Fibroblast of lung (primary cell): ENCODE data around the gene CRYL1. TPM values are rescaled to one million over a fixed set of nuclear protein-coding genes. Genes with fewer than 3 reads are reported as not detected.

Source experiments
- DNase-seq, 2 donors: peaks; one replicate each; pipeline versions ENCODE4 v3.0.0 to v3.0.0-alpha.2; 2010; ENCODE audit warnings: low read depth in 2 of 2
- H2AFZ ChIP-seq: 2 replicates; pipeline ENCODE4 v1.5.1; 2012; ENCODE audit warnings: low read length, control low read depth, inconsistent platforms
- H3K27ac ChIP-seq: 2 replicates; pipeline ENCODE4 v1.5.1; 2011; ENCODE audit warnings: low read length, control low read depth; ENCODE audit not compliant: insufficient read depth
- H3K27me3 ChIP-seq: 2 replicates; pipeline ENCODE4 v1.5.1; 2011; ENCODE audit warnings: mild to moderate bottlenecking, low read length; ENCODE audit not compliant: control insufficient read depth, insufficient read depth
- H3K36me3 ChIP-seq: 2 replicates; pipeline ENCODE4 v1.5.1; 2011; ENCODE audit warnings: low read length; ENCODE audit not compliant: control insufficient read depth, insufficient read depth
- H3K4me1 ChIP-seq: 2 replicates; pipeline ENCODE4 v1.5.1; 2011; ENCODE audit warnings: low read length; ENCODE audit not compliant: control insufficient read depth, insufficient read depth; ENCODE audit errors: extremely low read depth
- H3K4me2 ChIP-seq: 2 replicates; pipeline ENCODE4 v1.5.1; 2011; ENCODE audit warnings: low read length, control low read depth; ENCODE audit not compliant: insufficient read depth; ENCODE audit errors: extremely low read depth
- H3K4me3 ChIP-seq, 4 experiments: fragments of 200-600 bp in 1 of 4; sonication (generic) in 1 of 4; replicated peaks in 1 of 4; 2 replicates each; pipeline ENCODE4 v1.5.1; 2011 to 2016; ENCODE audit warnings: low read length in 4 of 4, low read depth in 3 of 4, mild to moderate bottlenecking in 3 of 4, control low read depth in 2 of 4, inconsistent platforms in 1 of 4, mixed read lengths in 1 of 4; ENCODE audit not compliant: insufficient read depth in 1 of 4; ENCODE audit errors: control extremely low read depth in 1 of 4
- H3K79me2 ChIP-seq: 2 replicates; pipeline ENCODE4 v1.5.1; 2012; ENCODE audit warnings: mild to moderate bottlenecking, low read length, inconsistent platforms; ENCODE audit not compliant: control insufficient read depth, insufficient read depth
- H3K9ac ChIP-seq: 2 replicates; pipeline ENCODE4 v1.5.1; 2011; ENCODE audit warnings: mild to moderate bottlenecking, low read length, control low read depth; ENCODE audit not compliant: insufficient read depth
- H3K9me3 ChIP-seq: 2 replicates; pipeline ENCODE4 v1.5.1; 2012; ENCODE audit warnings: low read depth, low read length; ENCODE audit not compliant: control insufficient read depth, insufficient read depth
- H4K20me1 ChIP-seq: 2 replicates; pipeline ENCODE4 v1.5.1; 2011; ENCODE audit warnings: low read length; ENCODE audit not compliant: control insufficient read depth, insufficient read depth; ENCODE audit errors: extremely low read depth
- CTCF ChIP-seq, 2 donors: IDR thresholded peaks in 1 of 2; conservative IDR thresholded peaks in 1 of 2; 1 replicate in 1 of 2; 2 replicates in 1 of 2; pipeline ENCODE4 v1.5.1; 2011 to 2012; ENCODE audit warnings: low read length in 2 of 2, control low read depth in 1 of 2, inconsistent platforms in 1 of 2, low read depth in 1 of 2, mild to moderate bottlenecking in 1 of 2
- EZH2 ChIP-seq: IDR thresholded peaks from 2 replicates; pipeline ENCODE4 v1.5.1; 2012; ENCODE audit warnings: low read length, control low read depth, mild to moderate bottlenecking; ENCODE audit errors: missing control alignments
- polyA minus RNA-seq: library from RNA; depleted of rRNA, polyadenylated mRNA; stranded (reverse); fragments of >200 nt; gene quantifications from 2 replicates; pipeline ENCODE4 v1.2.3, GENCODE V29; 2011; ENCODE audit warnings: low replicate concordance
- polyA plus RNA-seq, 2 donors: library from polyadenylated mRNA; depleted of rRNA in 1 of 2; stranded (reverse) in 1 of 2; unstranded in 1 of 2; fragments of >200 nt; gene quantifications; 2 replicates each; pipeline ENCODE4 v1.2.1, GENCODE V29; 2011 to 2012; ENCODE audit warnings: missing spikeins in 1 of 2
- total RNA-seq: library from RNA; depleted of rRNA; stranded (reverse); fragments of >200 nt; gene quantifications from 2 replicates; pipeline ENCODE4 v1.2.1, GENCODE V29; 2014

CRYL1 gene
- total RNA-seq (16.9 and 20.1 TPM in 2 replicates), polyA plus RNA-seq (18.3 and 27.4 TPM in 2 replicates), polyA minus RNA-seq (17.8 and 23.5 TPM in 2 replicates)
- 11.7 and 18.5 TPM in 2 replicates for polyA plus RNA-seq (2012)

GRCh38 chr13:20525601-20526544, at the start of gene CRYL1:
Gene CRYL1, minus strand, starts transcription at chr13:20525857. Its CDS starts 63 bp downstream, at chr13:20525794.
- H3K36me3 ChIP-seq = no peaks in the 10 kb centered on the region
- peak within 1 kb of the TSS; percentile 99 for H3K4me2 ChIP-seq
- peak within 1 kb of the TSS; percentile 69 for H3K9ac ChIP-seq
- H4K20me1 ChIP-seq = no peaks in the 10 kb centered on the region
- peak within 1 kb of the TSS; percentile 98 for H2AFZ ChIP-seq
- no peaks in the 10 kb centered on the region for H3K27me3 ChIP-seq
- peak within 1 kb of the TSS; percentile 80 for H3K27ac ChIP-seq
- no peaks in the 10 kb centered on the region for H3K9me3 ChIP-seq
- TF ChIP-seq EZH2 (no peak), CTCF (conservative IDR thresholded peaks at IDR 0.05 in 1 of 2, IDR thresholded peaks at IDR 0.05 in 1 of 2; ENCODE audit: low read depth in 1 of 2, low read length in 2 of 2) (no peak)
- DNase-seq = peak; percentile 52 to 62
- peaks cover 5% of the 10 kb centered on the region for H3K79me2 ChIP-seq
- H3K4me1 ChIP-seq = no peaks in the 10 kb centered on the region
- H3K4me3 ChIP-seq = peak within 1 kb of the TSS; percentile 64 to 91 (median 80)

DNA sequence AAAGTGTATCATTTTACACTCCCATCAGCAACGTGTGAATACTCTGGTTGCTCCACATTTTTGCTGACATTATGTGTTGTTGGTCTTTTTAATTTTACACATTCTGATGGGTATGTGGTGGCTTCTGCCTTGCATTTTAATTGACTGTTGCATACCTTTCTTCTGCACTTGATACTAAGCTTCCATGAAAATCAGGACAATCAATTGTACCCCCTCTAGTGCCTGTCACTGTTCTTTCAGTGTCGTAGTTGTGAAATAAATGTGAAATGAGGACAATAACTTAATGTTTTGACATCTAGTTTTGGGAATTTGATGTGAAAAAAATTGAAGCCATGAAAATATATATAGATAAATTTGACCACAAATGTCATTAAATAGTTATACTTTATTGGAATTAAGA, 48.0 kb upstream of the CRYL1 start:
- DNase-seq = no peak
- H3K27ac ChIP-seq = no peak overlapping the region
- no peak overlapping the region for H3K4me2 ChIP-seq
- H3K4me3 ChIP-seq = no peak overlapping the region
- H3K9me3 ChIP-seq = no peaks in the 10 kb centered on the region
- H3K36me3 ChIP-seq = peaks cover 2% of the 10 kb centered on the region
- H3K79me2 ChIP-seq = no peaks in the 10 kb centered on the region
- H3K4me1 ChIP-seq = no peaks in the 10 kb centered on the region
- no peaks in the 10 kb centered on the region for H3K27me3 ChIP-seq
- H2AFZ ChIP-seq = no peak overlapping the region
- no peaks in the 10 kb centered on the region for H4K20me1 ChIP-seq
- no peak for TF ChIP-seq CTCF (conservative IDR thresholded peaks at IDR 0.05 in 1 of 2, IDR thresholded peaks at IDR 0.05 in 1 of 2; ENCODE audit: low read depth in 1 of 2, low read length in 2 of 2)
- TF ChIP-seq EZH2 = no peak
- no peak overlapping the region for H3K9ac ChIP-seq

DNA sequence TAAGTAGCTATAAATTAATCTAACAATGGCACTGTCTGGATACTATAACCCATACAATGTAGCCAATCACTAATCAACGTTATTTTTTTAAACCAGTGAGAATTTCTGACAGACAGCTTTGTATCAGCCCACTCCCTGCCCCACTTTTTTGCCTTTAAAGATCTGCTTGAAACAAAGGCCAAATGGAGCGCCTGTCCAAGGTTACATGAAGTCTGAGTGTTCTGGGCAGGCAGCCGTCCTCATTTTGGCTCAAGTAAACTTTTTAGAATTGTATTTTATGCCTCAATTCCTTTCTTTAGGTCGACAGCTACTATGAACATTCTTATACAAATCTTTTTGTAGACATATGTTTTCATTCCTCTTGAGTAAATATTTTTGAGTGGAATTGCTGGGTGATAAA, 47.5 kb upstream of the CRYL1 start:
- Histone ChIP-seq H3K79me2 (no peaks in the 10 kb centered on the region), H3K9ac (no peak overlapping the region), H3K4me3 (no peak overlapping the region), H2AFZ (no peak overlapping the region), H3K27ac (no peak overlapping the region), H4K20me1 (no peaks in the 10 kb centered on the region), H3K4me1 (peaks cover 2% of the 10 kb centered on the region), H3K36me3 (peaks cover 2% of the 10 kb centered on the region), H3K4me2 (no peak overlapping the region), H3K9me3 (no peaks in the 10 kb centered on the region), H3K27me3 (no peaks in the 10 kb centered on the region)
- TF ChIP-seq EZH2 = no peak
- no peak for TF ChIP-seq CTCF (conservative IDR thresholded peaks at IDR 0.05 in 1 of 2, IDR thresholded peaks at IDR 0.05 in 1 of 2; ENCODE audit: low read depth in 1 of 2, low read length in 2 of 2)
- DNase-seq = no peak
